Suprapubic skin (tissue), 3 donors: ENCODE results near the gene EYA2.

Experiments
- EP300 ChIP-seq: sonication (generic); formaldehyde crosslinking; IDR thresholded peaks from one replicate; pipeline ENCODE4 v1.6.1; 2017; ENCODE audit warnings: antibody characterized with exemption
- POLR2A ChIP-seq, 2 donors: fragments of 450-650 bp; IDR thresholded peaks; one replicate each; pipeline ENCODE4 v1.6.1; 2017; ENCODE audit warnings: antibody characterized with exemption in 2 of 2, mild to moderate bottlenecking in 2 of 2, moderate library complexity in 2 of 2
- TF ChIP-seq, protein P1 (sequence below), 2 donors: fragments of 200-600 bp in 1 of 2; fragments of 450-650 bp in 1 of 2; sonication (generic) in 1 of 2; IDR thresholded peaks; one replicate each; pipeline ENCODE4 v1.5.1; 2016 to 2019; ENCODE audit warnings: antibody characterized with exemption in 2 of 2, mild to moderate bottlenecking in 1 of 2, moderate library complexity in 1 of 2

- TF ChIP-seq POLR2A (IDR thresholded peaks at IDR 0.05) (no peak), EP300 (no peak)
- TF ChIP-seq, protein P1, sequence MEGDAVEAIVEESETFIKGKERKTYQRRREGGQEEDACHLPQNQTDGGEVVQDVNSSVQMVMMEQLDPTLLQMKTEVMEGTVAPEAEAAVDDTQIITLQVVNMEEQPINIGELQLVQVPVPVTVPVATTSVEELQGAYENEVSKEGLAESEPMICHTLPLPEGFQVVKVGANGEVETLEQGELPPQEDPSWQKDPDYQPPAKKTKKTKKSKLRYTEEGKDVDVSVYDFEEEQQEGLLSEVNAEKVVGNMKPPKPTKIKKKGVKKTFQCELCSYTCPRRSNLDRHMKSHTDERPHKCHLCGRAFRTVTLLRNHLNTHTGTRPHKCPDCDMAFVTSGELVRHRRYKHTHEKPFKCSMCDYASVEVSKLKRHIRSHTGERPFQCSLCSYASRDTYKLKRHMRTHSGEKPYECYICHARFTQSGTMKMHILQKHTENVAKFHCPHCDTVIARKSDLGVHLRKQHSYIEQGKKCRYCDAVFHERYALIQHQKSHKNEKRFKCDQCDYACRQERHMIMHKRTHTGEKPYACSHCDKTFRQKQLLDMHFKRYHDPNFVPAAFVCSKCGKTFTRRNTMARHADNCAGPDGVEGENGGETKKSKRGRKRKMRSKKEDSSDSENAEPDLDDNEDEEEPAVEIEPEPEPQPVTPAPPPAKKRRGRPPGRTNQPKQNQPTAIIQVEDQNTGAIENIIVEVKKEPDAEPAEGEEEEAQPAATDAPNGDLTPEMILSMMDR (IDR thresholded peaks at IDR 0.05) = no peak
Measured at GRCh38 chr20:47067776-47068175, 173.1 kb downstream of the EYA2 start.
